LNCAP (cell line): ENCODE data around the gene PRLH.

Experiments
- CTCF ChIP-seq: fragments of 450-650 bp; IDR thresholded peaks from 2 replicates; pipeline ENCODE4 v1.5.1; 2017; ENCODE audit warnings: mild to moderate bottlenecking

The PRLH gene

DNA sequence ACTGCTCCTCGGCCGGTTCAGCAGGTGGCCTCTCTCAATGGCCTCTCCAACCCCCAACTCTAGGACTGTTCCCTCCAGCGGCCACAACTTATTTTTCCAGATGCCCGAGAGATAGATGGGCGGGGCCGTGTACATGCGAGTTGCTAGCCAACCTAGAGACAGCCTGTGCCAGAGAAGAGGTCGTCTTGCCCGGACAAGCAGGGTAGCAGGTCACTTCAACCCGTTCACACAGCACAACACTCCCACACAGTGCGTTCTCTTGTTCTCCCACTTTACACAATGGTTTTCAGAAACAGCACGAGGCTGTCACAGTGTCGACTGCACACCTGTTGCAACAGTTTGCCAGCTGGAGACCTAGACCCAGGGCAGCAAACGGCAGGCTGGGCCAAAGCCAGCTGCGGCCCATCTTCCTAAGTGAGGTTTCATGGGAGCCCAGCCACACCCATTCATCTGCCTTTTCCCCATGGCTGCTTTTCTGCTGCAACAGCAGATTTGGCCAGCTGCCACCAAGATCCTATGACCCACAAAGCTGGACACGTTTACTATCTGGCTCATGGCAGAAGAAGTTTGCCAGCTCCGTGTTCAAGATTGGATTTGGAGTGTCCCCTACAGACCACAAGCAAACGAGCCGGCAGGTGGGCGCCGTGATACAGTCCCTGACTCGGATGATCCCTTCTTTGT is 7.3 kb upstream of the PRLH start:
- TF ChIP-seq CTCF: no peak

DNA sequence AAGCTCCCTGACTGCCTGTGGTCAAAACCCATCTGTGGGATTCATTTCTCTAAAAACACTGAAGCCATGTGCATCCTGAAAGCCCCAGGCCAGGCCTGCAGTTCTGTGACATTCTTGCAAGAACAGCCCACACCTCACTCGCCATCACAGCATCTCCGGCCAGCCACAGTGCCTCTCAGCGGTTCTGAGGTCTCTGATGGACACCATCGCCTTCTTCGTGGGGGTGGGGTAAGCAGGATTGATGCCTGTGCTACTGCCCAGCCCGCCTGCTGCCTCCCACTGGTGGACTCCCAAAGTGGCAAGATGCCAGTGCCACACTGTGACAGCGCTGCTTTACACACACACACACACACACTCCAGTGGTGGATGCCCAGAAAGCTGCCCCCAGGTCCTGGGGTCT is 5.2 kb upstream of the PRLH start:
- no peak for TF ChIP-seq CTCF

DNA sequence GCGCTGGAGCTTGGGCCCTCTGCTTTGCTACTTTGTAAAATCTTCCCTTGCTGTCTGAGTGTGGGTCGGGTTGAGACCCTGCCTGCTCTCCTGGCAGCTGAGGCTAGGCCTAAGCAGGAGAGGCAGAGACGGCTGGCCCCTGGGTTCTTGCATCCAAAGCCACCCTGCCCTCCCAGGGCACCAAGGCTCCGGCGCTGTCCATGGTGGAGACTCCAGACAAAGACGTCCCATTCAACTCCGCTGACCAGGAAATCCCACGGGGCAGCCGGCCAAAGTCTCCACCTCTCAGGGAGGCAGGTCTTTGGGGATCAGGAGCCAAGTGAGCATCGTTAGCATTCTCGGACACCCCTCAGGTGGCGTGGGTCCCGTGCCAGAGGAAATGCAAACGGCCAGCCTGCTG is 2.6 kb upstream of the PRLH start:
- no peak for TF ChIP-seq CTCF

- TF ChIP-seq CTCF: no peak
Measured at GRCh38 chr2:237564526-237565131, 1.7 kb upstream of the PRLH start.

DNA sequence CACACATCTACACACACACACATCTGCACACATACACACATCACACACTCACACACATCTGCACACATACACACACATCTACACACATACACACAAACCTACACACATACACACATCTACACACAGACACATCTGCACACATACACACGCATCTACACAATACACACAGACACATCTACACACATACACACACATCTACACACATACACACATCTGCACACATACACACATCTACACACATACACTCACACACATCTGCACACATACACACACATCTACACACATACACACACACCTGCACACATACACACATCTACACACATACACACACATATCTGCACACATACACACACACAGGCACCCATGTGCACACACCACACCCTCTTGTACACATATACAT is 400 bp upstream of the PRLH start:
- no peak for TF ChIP-seq CTCF

- no peak for TF ChIP-seq CTCF
Measured at GRCh38 chr2:237567276-237568029, 1.1 kb downstream of the PRLH start.

DNA sequence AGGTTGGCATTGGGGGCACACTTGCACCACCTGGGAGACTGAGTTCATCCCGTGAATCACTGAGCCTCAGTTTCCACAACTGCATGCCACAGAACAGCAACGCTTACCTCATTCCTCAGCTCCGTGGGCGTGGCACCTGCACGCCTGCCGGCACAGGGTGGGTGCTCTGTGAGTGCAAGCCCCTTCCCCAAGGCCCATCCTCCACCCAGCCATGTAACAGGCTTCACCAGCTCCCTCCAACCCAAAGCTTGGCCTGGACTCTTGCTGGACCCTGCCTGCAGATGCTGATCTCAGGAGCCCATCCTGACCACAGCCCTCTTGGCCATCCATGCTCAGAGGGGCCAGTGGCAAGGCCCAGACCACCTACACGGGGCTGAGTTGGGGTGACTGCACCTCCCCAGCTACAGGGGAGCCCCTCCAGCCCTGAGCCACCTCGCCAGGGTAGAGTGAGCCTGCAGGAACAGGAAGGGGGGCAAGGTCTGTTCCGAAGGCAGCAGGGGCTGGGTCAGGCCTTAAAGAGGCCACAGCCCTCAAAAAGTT is 1.8 kb downstream of the PRLH start:
- TF ChIP-seq CTCF: no peak
